Spleen (tissue), 11 donors: ENCODE measurements around the gene NKIRAS1. TPM values are rescaled to one million over a fixed set of nuclear protein-coding genes. Genes with fewer than 3 reads are reported as not detected.

Experiments
- DNase-seq: peaks from one replicate; pipeline ENCODE4 v3.0.0-alpha.2; 2020
- H3K27ac ChIP-seq, 8 donors: fragments of 200-600 bp; sonication (generic) in 7 of 8; 1 replicate in 4 of 8; 2 replicates in 4 of 8; pipeline versions ENCODE4 v1.5.0 to v1.8.0; 2016 to 2021; ENCODE audit warnings: inconsistent platforms in 4 of 8, mild to moderate bottlenecking in 4 of 8, moderate library complexity in 1 of 8
- H3K27me3 ChIP-seq, 7 donors: fragments of 200-600 bp; sonication (generic) in 6 of 7; replicated peaks in 1 of 7; 1 replicate in 4 of 7; 2 replicates in 3 of 7; pipeline versions ENCODE4 v1.5.0 to v1.8.0; 2016 to 2021; ENCODE audit warnings: inconsistent platforms in 3 of 7, mild to moderate bottlenecking in 1 of 7
- H3K36me3 ChIP-seq, 6 donors: fragments of 200-600 bp; sonication (generic) in 5 of 6; 1 replicate in 4 of 6; 2 replicates in 2 of 6; pipeline versions ENCODE4 v1.5.0 to v1.8.0; 2016 to 2021; ENCODE audit warnings: inconsistent platforms in 2 of 6
- H3K4me1 ChIP-seq, 6 donors: fragments of 200-600 bp; sonication (generic) in 5 of 6; 1 replicate in 3 of 6; 2 replicates in 3 of 6; pipeline versions ENCODE4 v1.5.0 to v1.8.0; 2016 to 2021; ENCODE audit warnings: inconsistent platforms in 3 of 6
- H3K4me3 ChIP-seq, 8 donors: fragments of 200-600 bp; sonication (generic) in 7 of 8; 1 replicate in 4 of 8; 2 replicates in 4 of 8; pipeline versions ENCODE4 v1.5.0 to v1.8.0; 2016 to 2021; ENCODE audit warnings: inconsistent platforms in 4 of 8, mild to moderate bottlenecking in 4 of 8, moderate library complexity in 2 of 8
- H3K9me3 ChIP-seq, 8 donors: fragments of 200-600 bp; sonication (generic) in 7 of 8; 1 replicate in 4 of 8; 2 replicates in 4 of 8; pipeline versions ENCODE4 v1.5.0 to v1.8.0; 2016 to 2021; ENCODE audit warnings: inconsistent platforms in 4 of 8
- POLR2A ChIP-seq, 3 donors: fragments of 450-650 bp; IDR thresholded peaks; one replicate each; pipeline ENCODE4 v1.5.1; 2017; ENCODE audit warnings: antibody characterized with exemption in 3 of 3, mild to moderate bottlenecking in 1 of 3
- POLR2AphosphoS5 ChIP-seq, 3 donors: sonication (generic); formaldehyde crosslinking; IDR thresholded peaks; one replicate each; pipeline ENCODE4 v1.5.1; 2017; ENCODE audit warnings: antibody characterized with exemption in 3 of 3
- WGBS, 5 donors: extraction: QIAGEN DNeasy Blood & Tissue Kit in 3 of 5; methylation state at CpG; one replicate each; pipeline versions ENCODE4 v1.1.5 to v1.1.7; 2013 to 2018; 5-methylcytosine and 5-hydroxymethylcytosine counted together
- intact Hi-C: fragments of 100-400 bp; cut with DNase I; formaldehyde crosslinking; loops from one replicate; pipeline ENCODE4 v1.15.0; 2023; ENCODE audit warnings: low total_unique reads
- polyA plus RNA-seq, 3 donors: library from polyadenylated mRNA; stranded (reverse); fragments of 200-250 nt; gene quantifications; one replicate each; pipeline ENCODE4 v1.2.1, GENCODE V29; 2013
- total RNA-seq, 7 donors: library from RNA; depleted of rRNA in 3 of 7; stranded (reverse); fragments of >200 nt in 3 of 7; fragmentation: NEBNext Ultra II Directional in 4 of 7; extraction: Animal tissue kit (Norgen Biotek cat#: 25700) in 4 of 7; gene quantifications; one replicate each; pipeline versions ENCODE4 v1.1.0 to v1.2.1, GENCODE V29; 2016 to 2021
- TF ChIP-seq, protein P1 (sequence below), 11 experiments: fragments of 200-600 bp in 7 of 11; fragments of 450-650 bp in 4 of 11; sonication (generic) in 4 of 11; IDR thresholded peaks in 8 of 11; conservative IDR thresholded peaks in 3 of 11; 1 replicate in 7 of 11; 2 replicates in 4 of 11; pipeline versions ENCODE4 v1.4.0 to v1.8.0; 2016 to 2021; ENCODE audit warnings: antibody characterized with exemption in 11 of 11, inconsistent platforms in 4 of 11, mild to moderate bottlenecking in 1 of 11
- donor health status: healthy with polysubstance abuse.
- donor health status: DM: no; HTN: no; CAD: no; lungs with moderate emphysema.
- donor health status: DM: no; HTN: no; CAD: no.
- donor health status: Bipolar disorder and iron deficiency.
- donor health status: healthy.
- donor health status: DM: no; HTN: no; CAD: no.
- donor health status: DM: yes; HTN: yes; CAD: no.

Gene NKIRAS1
- total and polyA plus RNA-seq, 10 donors: 3.5 to 14.2 (median 8.9) TPM

GRCh38 chr3:23934253-23934652 lies 17.5 kb upstream of the NKIRAS1 start:
- Histone ChIP-seq H3K4me1 (no peaks in the 10 kb centered on the region), H3K36me3 (no peaks in the 10 kb centered on the region), H3K27me3 (no peaks in the 10 kb centered on the region), H3K27ac (no peak overlapping the region), H3K4me3 (no peak overlapping the region), H3K9me3 (peaks cover 0 to 7% (median 2%) of the 10 kb centered on the region in 8 donors)
- DNase-seq: no peak
- no peak for TF ChIP-seq POLR2AphosphoS5 (IDR thresholded peaks at IDR 0.05)
- WGBS, 5 donors: 65 to 90% (median 69%) methylated on average over 4 of the region's 4 CpGs
- intact Hi-C loops: no loop called here

DNA sequence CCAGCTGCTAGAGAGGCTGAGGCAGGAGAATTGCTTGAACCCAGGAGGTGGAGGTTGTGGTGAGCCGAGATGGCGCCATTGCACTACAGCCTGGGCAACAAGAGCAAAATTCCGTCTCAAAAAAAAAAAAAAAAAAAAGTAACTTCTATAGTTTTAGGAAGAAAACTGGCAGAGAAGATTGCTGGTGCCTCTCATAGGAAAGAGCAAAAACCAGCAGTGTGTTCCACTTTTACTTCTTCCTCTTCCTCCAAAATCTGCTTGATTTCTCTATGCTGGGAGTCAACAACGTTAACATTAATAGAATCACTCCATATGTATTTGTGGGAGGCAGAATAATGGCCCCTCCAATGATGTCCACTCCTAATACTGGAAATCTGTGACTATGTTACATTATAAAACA lies 15.8 kb upstream of the NKIRAS1 start:
- TF ChIP-seq POLR2AphosphoS5 (IDR thresholded peaks at IDR 0.05) (no peak), POLR2A (IDR thresholded peaks at IDR 0.05) (no peak)
- TF ChIP-seq, protein P1, sequence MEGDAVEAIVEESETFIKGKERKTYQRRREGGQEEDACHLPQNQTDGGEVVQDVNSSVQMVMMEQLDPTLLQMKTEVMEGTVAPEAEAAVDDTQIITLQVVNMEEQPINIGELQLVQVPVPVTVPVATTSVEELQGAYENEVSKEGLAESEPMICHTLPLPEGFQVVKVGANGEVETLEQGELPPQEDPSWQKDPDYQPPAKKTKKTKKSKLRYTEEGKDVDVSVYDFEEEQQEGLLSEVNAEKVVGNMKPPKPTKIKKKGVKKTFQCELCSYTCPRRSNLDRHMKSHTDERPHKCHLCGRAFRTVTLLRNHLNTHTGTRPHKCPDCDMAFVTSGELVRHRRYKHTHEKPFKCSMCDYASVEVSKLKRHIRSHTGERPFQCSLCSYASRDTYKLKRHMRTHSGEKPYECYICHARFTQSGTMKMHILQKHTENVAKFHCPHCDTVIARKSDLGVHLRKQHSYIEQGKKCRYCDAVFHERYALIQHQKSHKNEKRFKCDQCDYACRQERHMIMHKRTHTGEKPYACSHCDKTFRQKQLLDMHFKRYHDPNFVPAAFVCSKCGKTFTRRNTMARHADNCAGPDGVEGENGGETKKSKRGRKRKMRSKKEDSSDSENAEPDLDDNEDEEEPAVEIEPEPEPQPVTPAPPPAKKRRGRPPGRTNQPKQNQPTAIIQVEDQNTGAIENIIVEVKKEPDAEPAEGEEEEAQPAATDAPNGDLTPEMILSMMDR (IDR thresholded peaks at IDR 0.05 in 8 of 11, conservative IDR thresholded peaks at IDR 0.05 in 3 of 11): no peak
- Histone ChIP-seq H3K4me3 (no peak overlapping the region), H3K4me1 (no peaks in the 10 kb centered on the region), H3K36me3 (no peaks in the 10 kb centered on the region), H3K27me3 (no peaks in the 10 kb centered on the region), H3K27ac (no peak overlapping the region), H3K9me3 (no peaks in the 10 kb centered on the region)
- intact Hi-C loops: no loop called here
- 43 to 81% (median 59%) methylated on average over 4 of the region's 4 CpGs for WGBS, 5 donors
- DNase-seq: no peak

- Histone ChIP-seq H3K9me3 (no peaks in the 10 kb centered on the region), H3K36me3 (no peaks in the 10 kb centered on the region), H3K4me3 (no peak overlapping the region), H3K4me1 (no peaks in the 10 kb centered on the region), H3K27ac (no peak overlapping the region), H3K27me3 (no peaks in the 10 kb centered on the region)
- intact Hi-C loops: no loop called here
- 55 to 69% (median 66%) methylated on average over 3 of the region's 3 CpGs for WGBS, 5 donors
- no peak for DNase-seq
- TF ChIP-seq POLR2AphosphoS5 (IDR thresholded peaks at IDR 0.05) (no peak), POLR2A (IDR thresholded peaks at IDR 0.05) (no peak)
- TF ChIP-seq, protein P1 (IDR thresholded peaks at IDR 0.05 in 8 of 11, conservative IDR thresholded peaks at IDR 0.05 in 3 of 11): no peak
Observed at GRCh38 chr3:23931597-23931996, 14.8 kb upstream of the NKIRAS1 start.

DNA sequence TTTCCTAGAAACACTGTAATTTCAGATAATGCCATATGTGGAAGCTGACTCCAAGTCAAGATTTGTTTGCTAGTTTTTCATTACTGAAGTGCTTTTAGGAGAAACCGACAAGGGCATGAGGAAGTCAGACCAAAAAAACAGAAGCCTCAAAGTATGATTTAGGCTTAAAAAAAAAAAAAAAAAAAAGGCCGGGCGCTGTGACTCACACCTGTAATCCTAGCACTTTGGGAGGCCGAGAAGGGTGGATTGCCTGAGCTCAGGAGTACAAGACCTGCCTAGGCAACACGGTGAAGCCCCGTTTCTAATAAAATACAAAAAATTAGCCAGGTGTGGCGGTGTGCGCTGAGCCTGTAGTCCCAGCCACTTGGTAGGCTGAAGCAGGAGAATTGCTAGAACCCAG lies 11.7 kb upstream of the NKIRAS1 start:
- 45 to 62% (median 47%) methylated on average over 8 of the region's 8 CpGs for WGBS, 5 donors
- intact Hi-C loops: no loop called here
- TF ChIP-seq POLR2A (IDR thresholded peaks at IDR 0.05) (no peak), POLR2AphosphoS5 (IDR thresholded peaks at IDR 0.05) (no peak)
- TF ChIP-seq, protein P1 (IDR thresholded peaks at IDR 0.05 in 8 of 11, conservative IDR thresholded peaks at IDR 0.05 in 3 of 11): no peak
- H3K4me1 ChIP-seq: no peaks in the 10 kb centered on the region
- no peaks in the 10 kb centered on the region for H3K27me3 ChIP-seq
- no peaks in the 10 kb centered on the region for H3K9me3 ChIP-seq
- no peak overlapping the region for H3K27ac ChIP-seq
- no peaks in the 10 kb centered on the region for H3K36me3 ChIP-seq
- no peak for DNase-seq
- no peak overlapping the region for H3K4me3 ChIP-seq

DNA sequence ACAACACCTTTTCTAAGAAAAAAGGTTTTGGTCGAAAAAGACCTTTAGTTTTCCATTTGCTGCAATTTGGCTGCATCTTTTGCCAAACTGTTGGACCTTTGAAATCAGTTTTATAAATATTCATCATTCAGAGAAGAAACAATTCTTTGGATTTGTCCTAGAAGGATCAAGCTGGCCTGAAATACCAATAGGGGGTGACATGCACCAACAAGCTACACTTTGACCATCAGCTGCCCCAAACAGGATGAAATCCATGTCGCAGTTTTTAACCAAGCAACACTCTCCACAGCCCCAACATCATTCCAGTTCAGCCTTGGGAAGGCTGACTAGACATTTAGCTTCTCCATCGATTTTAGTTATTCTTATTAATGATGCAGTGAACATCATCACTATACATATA lies 9.9 kb upstream of the NKIRAS1 start:
- Histone ChIP-seq H3K4me3 (no peak overlapping the region), H3K9me3 (no peaks in the 10 kb centered on the region), H3K4me1 (no peaks in the 10 kb centered on the region), H3K36me3 (peaks cover 0 to 16% (median 12%) of the 10 kb centered on the region in 6 donors), H3K27ac (no peak overlapping the region), H3K27me3 (no peaks in the 10 kb centered on the region)
- TF ChIP-seq, protein P1 (IDR thresholded peaks at IDR 0.05 in 8 of 11, conservative IDR thresholded peaks at IDR 0.05 in 3 of 11): no peak
- TF ChIP-seq POLR2A (IDR thresholded peaks at IDR 0.05) (no peak), POLR2AphosphoS5 (IDR thresholded peaks at IDR 0.05) (no peak)
- 91 to 94% (median 93%) methylated on average over 3 of the region's 3 CpGs for WGBS, 5 donors
- DNase-seq: no peak
- intact Hi-C loops: no loop called here
